GM13976 (cell line): Measurements from ENCODE around the gene CTAG1A.

Experiments
- DNase-seq: peaks from one replicate; pipeline ENCODE4 v3.0.0; 2012; ENCODE audit warnings: low spot score
- CTCF ChIP-seq: IDR thresholded peaks from 2 replicates; pipeline ENCODE4 v1.5.1; 2012; ENCODE audit warnings: borderline replicate concordance, mild to moderate bottlenecking; ENCODE audit not compliant: insufficient read depth; ENCODE audit errors: extremely low read depth, missing control alignments, control extremely low read depth
- in situ Hi-C: fragments of 300-500 bp; cut with MboI; formaldehyde crosslinking; loops from one replicate; pipeline ENCODE4 v1.12.0; 2022; ENCODE audit warnings: low sequenced_read_pairs, mixed read lengths, inconsistent platforms; ENCODE audit not compliant: unreplicated experiment

CTAG1A gene

GRCh38 chrX:154599531-154599930 is 14.6 kb downstream of the CTAG1A start:
- DNase-seq, result no peak
- TF ChIP-seq CTCF, result no peak
- in situ Hi-C loops, result loop anchor here (25.0 kb wide), 2 partner anchors 138 to 238 kb away; partner anchors contain the start of gene SMIM9

GRCh38 chrX:154600759-154601374 is 15.9 kb downstream of the CTAG1A start:
- no peak for TF ChIP-seq CTCF
- in situ Hi-C loops, result no loop called here
- no peak for DNase-seq

GRCh38 chrX:154602226-154602625 is 17.3 kb downstream of the CTAG1A start:
- no peak for TF ChIP-seq CTCF
- in situ Hi-C loops, result no loop called here
- DNase-seq, result no peak

GRCh38 chrX:154602766-154603437 is 18.0 kb downstream of the CTAG1A start:
- TF ChIP-seq CTCF, result no peak
- in situ Hi-C loops, result no loop called here
- no peak for DNase-seq

GRCh38 chrX:154603438-154604430 is 18.8 kb downstream of the CTAG1A start:
- no peak for TF ChIP-seq CTCF
- in situ Hi-C loops, result no loop called here

GRCh38 chrX:154605566-154605965 is 20.6 kb downstream of the CTAG1A start:
- DNase-seq, result no peak
- in situ Hi-C loops, result no loop called here
- TF ChIP-seq CTCF, result no peak

More at GRCh38 chrX:154603438-154604430, 18.8 kb downstream of the CTAG1A start:
- no peak for DNase-seq
